ENCODE measurements around the gene ARAP1.

Gene ARAP1

DNA sequence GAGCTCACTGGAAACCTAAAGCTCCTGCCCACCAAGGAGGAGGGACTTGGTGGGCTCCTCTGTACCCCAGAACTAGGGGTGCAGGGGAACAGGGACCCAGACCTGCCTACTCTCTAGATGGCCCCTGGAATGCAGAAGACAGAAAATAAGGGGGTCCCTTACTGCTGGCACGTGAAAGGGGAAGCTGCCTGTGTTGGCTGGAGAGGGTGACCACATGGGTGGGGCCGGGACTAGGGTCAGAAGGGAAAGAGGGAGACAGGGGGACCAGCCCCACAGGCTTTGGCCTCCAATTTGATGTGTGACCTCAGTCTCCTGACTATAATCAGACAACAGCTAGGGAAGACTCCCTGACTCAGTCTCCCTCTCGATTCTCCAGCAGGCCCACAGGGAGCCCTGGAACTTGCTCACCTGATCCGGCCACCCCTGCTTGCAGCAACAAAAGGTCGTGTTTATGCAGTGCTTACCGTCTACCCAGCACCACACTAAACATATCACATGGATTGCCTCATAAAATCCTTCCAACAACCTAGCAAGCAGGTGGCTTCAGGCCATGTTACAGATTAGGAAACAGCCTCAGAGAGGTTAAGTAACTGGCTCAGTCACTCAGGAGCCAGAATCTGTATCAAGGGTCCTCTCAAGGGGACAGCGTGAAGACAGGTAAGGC lies 10.2 kb downstream of the ARAP1 start:
- no peak for DNase-seq

DNA sequence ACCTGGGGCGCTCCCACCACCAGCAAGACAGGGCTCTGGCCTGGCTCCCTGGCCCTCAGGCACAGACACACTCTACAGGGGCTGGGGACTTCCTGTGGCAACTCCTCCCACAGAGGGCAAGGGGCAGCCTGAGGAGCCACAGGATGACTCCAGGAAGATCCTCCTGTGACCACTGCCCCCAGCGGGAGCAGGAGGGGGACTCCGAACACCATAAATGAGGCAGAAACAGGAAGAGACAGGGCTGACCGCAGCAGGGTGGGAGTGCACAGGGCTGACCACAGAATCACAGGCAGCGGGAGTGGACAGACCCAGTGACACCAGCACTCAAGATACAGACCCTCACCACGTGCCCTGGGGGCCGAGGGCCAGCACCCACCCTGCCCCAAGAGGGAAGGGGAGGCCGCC lies 10.8 kb downstream of the ARAP1 start:
- no peak for DNase-seq

- no peak for DNase-seq
Measured at GRCh38 chr11:72740562-72741428, 11.4 kb downstream of the ARAP1 start.

DNA sequence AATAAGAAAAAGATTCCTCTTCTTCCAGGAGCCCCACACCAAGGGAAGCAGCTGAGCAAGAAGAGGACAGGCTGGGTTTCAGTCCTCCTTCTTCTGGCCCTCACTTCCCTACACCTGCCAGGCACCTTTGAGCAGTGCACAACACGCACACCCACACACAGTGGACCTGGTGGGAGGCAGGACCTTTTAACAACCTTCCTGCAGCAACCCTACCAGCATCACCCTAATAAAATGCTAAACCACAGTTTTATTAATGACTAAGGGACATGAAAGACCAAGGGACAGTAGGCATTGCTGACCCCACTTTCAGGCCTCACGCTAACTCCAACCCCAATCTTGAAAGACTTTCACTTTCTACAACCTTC lies 12.2 kb downstream of the ARAP1 start:
- no peak for DNase-seq

GRCh38 chr11:72739240-72740059 lies 12.8 kb downstream of the ARAP1 start:
- no peak for DNase-seq

- no peak for DNase-seq
Measured at GRCh38 chr11:72738199-72739141, 13.7 kb downstream of the ARAP1 start.

- DNase-seq = no peak
Measured at GRCh38 chr11:72737336-72737735, 14.9 kb downstream of the ARAP1 start.

GRCh38 chr11:72736452-72737069 lies 15.6 kb downstream of the ARAP1 start:
- peak; percentile 41 for DNase-seq

DNA sequence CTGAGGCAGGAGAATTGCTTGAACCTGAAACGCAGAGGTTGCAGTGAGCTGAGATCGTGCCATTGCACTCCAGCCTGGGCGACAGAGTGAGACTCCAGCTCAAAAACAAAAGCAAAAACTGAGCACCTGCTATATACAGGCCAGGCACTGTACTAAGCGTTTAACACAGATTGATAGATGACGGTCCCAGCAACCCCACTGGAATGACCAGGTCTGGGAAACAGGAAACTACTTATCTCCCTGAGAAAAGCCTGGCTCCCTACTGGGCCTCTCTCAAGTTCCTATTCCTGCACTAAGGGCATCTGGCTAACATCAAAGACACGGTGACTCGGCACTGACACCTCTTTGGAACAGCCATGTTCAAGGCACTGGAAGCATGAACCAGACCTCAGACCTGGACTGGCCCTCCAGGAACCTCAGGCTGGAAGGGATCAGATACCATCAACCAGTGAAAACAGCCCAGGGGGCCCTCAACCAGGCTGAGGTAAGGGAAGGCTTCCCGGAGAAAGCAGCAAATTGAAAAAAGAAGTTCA lies 16.6 kb downstream of the ARAP1 start:
- no peak for DNase-seq

DNA sequence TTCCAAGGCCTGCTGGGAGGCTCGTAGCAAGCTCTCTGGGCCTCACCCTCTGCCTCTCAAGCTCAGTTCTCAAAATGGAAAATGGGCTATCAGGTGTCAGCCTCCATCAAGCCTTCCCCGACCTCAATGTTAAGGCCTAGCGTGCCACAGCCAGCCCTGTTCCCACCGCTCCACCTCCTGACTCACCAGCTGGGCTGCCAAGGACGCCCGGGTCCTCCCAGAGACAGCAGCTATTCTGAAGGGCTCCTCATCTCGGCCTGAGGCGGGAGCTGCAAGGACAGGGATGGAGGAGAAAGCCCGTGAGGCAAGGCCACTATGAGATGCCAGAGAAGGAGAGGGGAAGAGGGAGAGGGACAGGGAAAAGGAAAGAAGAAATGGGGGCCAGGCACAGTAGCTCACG lies 19.9 kb downstream of the ARAP1 start:
- DNase-seq = no peak

DNA sequence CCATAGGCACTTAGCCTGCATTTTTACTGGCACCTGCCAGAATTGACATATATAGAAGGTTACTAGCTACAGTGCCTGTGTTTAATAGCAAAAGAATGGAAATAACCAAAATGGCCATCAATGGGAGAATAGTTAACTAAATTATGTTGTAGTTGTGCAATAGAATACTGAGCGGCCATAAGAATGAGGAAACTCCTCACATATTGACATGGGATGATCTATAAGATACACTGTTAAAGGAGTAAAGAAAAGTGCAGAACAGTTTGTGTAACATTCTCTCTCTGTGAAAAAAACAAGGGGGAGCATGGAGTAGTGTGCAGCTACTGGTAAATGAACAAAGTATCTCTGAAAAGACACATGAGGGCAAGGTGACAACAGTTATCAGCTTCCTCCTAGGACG lies 21.5 kb downstream of the ARAP1 start:
- DNase-seq = no peak

DNA sequence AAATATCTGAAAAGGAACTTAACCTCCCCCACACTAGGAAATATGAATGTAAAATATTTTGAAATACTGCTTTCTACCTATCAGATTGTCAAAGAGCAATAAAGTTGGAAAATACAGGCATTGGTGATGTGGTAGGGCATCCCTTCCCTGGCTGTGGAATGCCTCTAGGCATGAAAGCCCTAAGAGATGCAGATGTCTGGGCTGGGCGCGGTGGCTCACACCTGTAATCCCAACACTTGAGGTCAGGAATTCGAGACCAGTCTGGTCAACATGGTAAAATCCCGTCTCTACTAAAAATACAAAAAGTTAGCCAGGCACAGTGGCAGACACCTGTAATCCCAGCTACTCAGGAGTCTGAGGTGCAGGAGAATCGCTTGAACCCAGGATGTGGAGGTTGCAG lies 22.0 kb downstream of the ARAP1 start:
- DNase-seq = no peak

DNA sequence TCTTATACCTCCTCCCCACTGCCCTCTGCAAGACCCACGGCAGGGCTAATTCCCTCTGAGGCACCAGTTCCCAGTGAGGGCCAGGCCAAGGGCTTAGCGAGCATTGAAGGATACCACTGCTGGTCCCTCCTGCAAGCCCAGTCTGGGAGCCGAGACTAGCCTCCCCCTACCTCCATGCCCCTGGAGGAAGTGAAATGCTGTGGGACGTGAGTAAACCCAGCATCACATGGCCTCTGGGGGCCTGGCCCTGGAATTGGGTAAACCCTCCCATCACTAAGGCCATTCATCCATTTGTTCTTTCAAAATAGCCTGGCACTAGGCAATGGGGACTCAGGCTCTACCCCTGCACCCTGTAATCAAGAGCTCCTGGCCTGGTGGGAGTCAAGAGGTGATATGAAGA lies 24.7 kb downstream of the ARAP1 start:
- no peak for DNase-seq

- DNase-seq = no peak
Measured at GRCh38 chr11:72726266-72727220, 25.7 kb downstream of the ARAP1 start.

DNA sequence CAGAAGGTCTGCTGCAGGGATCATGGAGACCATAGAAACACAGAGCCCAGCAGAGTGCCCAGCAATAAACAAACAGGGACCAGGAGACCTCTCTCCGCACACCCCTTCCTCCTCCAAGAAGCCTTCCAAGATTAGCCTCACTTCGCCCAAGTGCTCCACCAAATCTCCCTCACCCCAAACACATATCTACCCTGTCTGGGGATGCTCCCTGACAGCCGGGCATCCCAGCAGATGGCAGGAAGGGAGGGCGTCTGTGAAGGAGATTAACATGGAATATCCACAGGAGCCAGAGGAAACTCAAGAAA lies 26.5 kb downstream of the ARAP1 start:
- DNase-seq = no peak

GRCh38 chr11:72724851-72725723 lies 27.1 kb downstream of the ARAP1 start:
- peak; percentile 60 for DNase-seq

- no peak for DNase-seq
Measured at GRCh38 chr11:72724021-72724551, 28.1 kb downstream of the ARAP1 start.

DNA sequence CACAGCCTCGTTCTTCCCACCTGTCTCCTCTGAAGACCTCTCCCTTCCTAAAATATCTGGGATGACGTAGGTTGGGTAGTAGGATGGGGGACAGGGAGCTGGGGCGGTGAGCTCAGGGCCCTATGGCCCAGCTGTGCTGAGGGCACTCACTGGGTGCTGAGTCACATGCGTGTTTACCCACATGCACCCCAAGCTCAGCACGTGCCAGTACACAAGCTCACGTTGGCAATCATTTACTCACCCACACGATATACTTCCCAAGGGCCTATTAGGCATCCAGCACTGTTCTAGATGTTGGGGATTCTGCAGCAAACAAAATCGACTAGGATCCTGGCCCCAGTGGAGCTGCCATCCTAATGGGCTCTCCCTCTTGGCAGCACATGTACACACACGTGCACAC lies 28.7 kb downstream of the ARAP1 start:
- DNase-seq = no peak

DNA sequence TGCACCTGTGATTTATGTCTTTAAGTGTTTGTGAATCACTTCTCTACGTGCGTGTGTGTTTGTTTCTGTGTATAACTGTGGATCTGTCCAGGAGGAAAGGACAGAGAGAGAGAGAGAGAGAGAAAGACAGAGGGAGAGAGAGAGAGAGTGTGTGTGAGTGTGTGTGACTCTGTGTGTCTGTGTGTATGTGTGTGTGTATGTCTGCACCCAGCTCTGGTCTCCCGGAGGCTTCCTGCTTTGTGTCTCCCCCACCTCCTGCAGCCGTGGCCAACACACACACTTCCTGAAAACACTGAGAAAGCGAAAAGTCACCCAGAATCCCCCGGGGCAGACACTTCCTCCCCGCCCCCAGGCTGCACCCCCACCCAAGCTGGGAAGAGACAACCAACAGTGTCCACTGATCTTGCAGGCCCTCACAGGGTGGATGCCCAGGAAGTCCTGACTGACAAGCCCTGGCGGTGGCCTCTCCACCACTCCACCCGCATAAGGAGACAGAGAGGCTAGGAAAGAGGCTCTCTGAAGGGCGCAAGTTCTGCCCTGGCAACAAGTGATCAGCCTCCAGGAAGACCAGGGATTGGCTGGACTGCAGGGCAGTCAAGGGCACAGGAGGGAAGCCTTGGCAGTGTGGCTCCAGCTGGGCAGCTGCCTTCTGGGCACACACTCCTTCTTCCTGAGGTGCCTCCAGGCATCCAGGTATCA lies 30.0 kb downstream of the ARAP1 start:
- DNase-seq = peak; percentile 74
